ENCODE data around the gene CHIA. TPM values are rescaled to one million over a fixed set of nuclear protein-coding genes. Genes with fewer than 3 reads are reported as not detected.

Gene CHIA
- total RNA-seq, 4 donors from 2014 or later = not detected

DNA sequence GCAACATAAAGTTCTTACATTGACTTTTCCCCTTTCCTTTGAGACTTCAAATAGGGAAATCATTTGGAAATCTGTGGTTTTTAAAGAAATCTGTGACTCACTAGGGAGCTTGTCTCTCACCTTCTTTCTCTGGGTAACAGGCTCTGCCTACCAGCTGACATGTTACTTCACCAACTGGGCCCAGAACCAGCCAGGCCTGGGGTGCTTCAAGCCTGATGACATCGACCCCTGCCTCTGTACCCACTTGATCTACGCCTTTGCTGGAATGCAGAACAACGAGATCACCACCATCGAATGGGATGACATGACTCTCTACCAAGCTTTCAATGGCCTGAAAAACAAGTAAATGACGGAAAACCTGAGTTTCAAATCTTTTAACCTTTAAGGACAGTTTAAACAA is 9.2 kb upstream of the CHIA start:
- H3K4me1 ChIP-seq = no peaks in the 10 kb centered on the region
- WGBS, 2 donors (ENCODE audit: low coverage in 1 of 2) = 83 to 87% methylated on average over 3 to 5 of the region's 5 CpGs
- no peaks in the 10 kb centered on the region for H3K36me3 ChIP-seq
- H3K27me3 ChIP-seq = no peaks in the 10 kb centered on the region
- H3K4me3 ChIP-seq = no peak overlapping the region
- no peak for ATAC-seq
- no peak overlapping the region for H3K27ac ChIP-seq
- peaks cover 0 to 6% (median 0%) of the 10 kb centered on the region in 3 donors for H3K9me3 ChIP-seq
- TF ChIP-seq POLR2A (IDR thresholded peaks at IDR 0.05) = no peak
- TF ChIP-seq EP300 (IDR thresholded peaks at IDR 0.05) = no peak
- no peak for TF ChIP-seq POLR2AphosphoS5 (IDR thresholded peaks at IDR 0.05)
- TF ChIP-seq, protein P1, sequence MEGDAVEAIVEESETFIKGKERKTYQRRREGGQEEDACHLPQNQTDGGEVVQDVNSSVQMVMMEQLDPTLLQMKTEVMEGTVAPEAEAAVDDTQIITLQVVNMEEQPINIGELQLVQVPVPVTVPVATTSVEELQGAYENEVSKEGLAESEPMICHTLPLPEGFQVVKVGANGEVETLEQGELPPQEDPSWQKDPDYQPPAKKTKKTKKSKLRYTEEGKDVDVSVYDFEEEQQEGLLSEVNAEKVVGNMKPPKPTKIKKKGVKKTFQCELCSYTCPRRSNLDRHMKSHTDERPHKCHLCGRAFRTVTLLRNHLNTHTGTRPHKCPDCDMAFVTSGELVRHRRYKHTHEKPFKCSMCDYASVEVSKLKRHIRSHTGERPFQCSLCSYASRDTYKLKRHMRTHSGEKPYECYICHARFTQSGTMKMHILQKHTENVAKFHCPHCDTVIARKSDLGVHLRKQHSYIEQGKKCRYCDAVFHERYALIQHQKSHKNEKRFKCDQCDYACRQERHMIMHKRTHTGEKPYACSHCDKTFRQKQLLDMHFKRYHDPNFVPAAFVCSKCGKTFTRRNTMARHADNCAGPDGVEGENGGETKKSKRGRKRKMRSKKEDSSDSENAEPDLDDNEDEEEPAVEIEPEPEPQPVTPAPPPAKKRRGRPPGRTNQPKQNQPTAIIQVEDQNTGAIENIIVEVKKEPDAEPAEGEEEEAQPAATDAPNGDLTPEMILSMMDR (IDR thresholded peaks at IDR 0.05) = no peak

DNA sequence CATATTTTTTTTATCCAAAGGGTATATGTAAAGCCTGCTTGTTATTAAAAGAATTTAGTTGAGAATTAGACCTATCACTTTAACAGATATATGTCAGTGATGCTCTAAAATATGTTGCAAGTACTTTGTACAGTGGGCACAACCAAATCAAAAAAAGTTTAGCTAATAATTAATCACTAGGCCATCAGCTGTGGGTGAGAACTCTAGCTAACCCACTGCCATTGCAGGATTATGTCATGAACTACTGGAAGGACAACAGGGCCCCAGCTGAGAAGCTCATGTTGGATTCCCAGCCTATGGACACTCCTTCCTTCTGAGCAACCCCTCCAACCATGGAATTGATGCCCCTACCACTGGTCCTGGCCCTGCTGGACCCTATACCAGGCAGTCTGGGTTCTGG is 6.8 kb upstream of the CHIA start:
- no peaks in the 10 kb centered on the region for H3K9me3 ChIP-seq
- H3K27ac ChIP-seq = no peak overlapping the region
- H3K4me1 ChIP-seq = no peaks in the 10 kb centered on the region
- TF ChIP-seq EP300 (IDR thresholded peaks at IDR 0.05) (no peak), POLR2A (IDR thresholded peaks at IDR 0.05) (no peak), POLR2AphosphoS5 (IDR thresholded peaks at IDR 0.05) (no peak)
- TF ChIP-seq, protein P1 (IDR thresholded peaks at IDR 0.05) = no peak
- H3K36me3 ChIP-seq = no peaks in the 10 kb centered on the region
- no peak for ATAC-seq
- no peaks in the 10 kb centered on the region for H3K27me3 ChIP-seq
- no peak overlapping the region for H3K4me3 ChIP-seq

DNA sequence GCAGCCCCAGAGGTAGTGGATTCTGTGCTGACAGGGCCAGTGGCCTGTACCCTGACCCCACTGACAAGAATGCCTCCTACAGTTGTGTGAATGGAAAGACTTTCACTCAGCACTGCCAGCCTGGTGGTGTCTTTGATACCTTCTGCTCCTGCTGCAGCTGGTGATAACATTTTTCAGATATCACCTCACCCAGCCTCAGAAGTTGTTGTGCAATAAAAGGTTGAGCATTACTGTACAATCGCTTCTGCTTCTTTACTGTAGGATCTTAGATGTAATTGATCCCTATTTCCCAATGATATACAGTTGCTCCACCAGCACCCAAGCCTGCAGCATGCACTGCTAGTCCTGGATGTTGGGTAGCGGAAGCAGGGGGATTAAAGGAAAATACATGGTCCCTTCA is 4.8 kb upstream of the CHIA start:
- Histone ChIP-seq H3K36me3 (no peaks in the 10 kb centered on the region), H3K9me3 (no peaks in the 10 kb centered on the region), H3K4me1 (no peaks in the 10 kb centered on the region), H3K4me3 (no peak overlapping the region), H3K27me3 (no peaks in the 10 kb centered on the region), H3K27ac (no peak overlapping the region)
- 82% methylated on average over 2 of the region's 2 CpGs; no CpG with 5 or more reads in 1 of the 2 donors for WGBS, 2 donors (ENCODE audit: low coverage in 1 of 2)
- no peak for TF ChIP-seq EP300 (IDR thresholded peaks at IDR 0.05)
- TF ChIP-seq POLR2AphosphoS5 (IDR thresholded peaks at IDR 0.05) = no peak
- TF ChIP-seq POLR2A (IDR thresholded peaks at IDR 0.05) = no peak
- TF ChIP-seq, protein P1 (IDR thresholded peaks at IDR 0.05) = no peak
- no peak for ATAC-seq

DNA sequence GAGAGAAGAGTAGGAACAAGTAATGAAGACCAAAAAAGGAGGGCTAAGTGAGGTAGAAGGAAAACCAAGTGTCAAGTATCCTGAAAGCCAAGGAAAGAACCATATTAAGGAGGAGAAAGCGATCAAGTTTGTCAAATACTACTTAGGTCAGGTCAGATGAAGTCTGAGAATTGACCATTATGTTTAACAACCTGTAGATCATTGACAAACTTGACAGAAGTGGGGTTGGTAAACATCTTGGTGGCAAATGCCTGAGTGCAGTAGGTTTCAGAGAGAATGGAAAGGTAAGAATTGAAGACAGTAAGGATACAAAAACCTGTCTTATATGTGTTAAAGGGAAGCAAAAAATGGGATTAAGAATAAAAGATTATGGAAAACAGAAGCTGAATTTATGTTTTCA is 3.7 kb upstream of the CHIA start:
- ATAC-seq = no peak
- H3K36me3 ChIP-seq = no peaks in the 10 kb centered on the region
- no peak overlapping the region for H3K4me3 ChIP-seq
- H3K27me3 ChIP-seq = no peaks in the 10 kb centered on the region
- no peak overlapping the region for H3K27ac ChIP-seq
- H3K4me1 ChIP-seq = no peaks in the 10 kb centered on the region
- WGBS, 2 donors (ENCODE audit: low coverage in 1 of 2) = 0% methylated on average over 1 of the region's 1 CpG
- no peaks in the 10 kb centered on the region for H3K9me3 ChIP-seq
- TF ChIP-seq, protein P1 (IDR thresholded peaks at IDR 0.05) = no peak
- TF ChIP-seq POLR2AphosphoS5 (IDR thresholded peaks at IDR 0.05) (no peak), POLR2A (IDR thresholded peaks at IDR 0.05) (no peak), EP300 (IDR thresholded peaks at IDR 0.05) (no peak)

DNA sequence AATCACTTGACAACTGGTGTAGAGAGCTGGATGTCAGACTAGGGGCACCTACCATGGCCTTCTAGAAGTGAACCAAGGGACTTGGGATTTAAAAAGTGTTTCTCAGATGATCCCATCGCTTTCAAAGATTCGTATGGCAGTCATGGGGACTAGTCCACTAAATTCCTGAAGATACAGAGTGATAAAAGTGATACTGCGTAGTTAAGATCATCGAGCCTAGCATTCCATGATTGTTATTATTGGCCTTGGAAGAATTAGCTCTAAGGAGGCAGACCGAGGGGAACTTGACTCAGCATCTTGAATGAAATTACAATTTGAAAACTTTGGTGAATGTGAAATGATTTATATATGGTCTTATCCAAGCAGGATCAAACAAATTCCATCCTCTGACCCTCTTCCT is 1.3 kb upstream of the CHIA start:
- no peak for ATAC-seq
- no peaks in the 10 kb centered on the region for H3K4me1 ChIP-seq
- TF ChIP-seq, protein P1 (IDR thresholded peaks at IDR 0.05) = no peak
- TF ChIP-seq POLR2A (IDR thresholded peaks at IDR 0.05) (no peak), POLR2AphosphoS5 (IDR thresholded peaks at IDR 0.05) (no peak), EP300 (IDR thresholded peaks at IDR 0.05) (no peak)
- no peak overlapping the region for H3K4me3 ChIP-seq
- no peak overlapping the region for H3K27ac ChIP-seq
- no peaks in the 10 kb centered on the region for H3K36me3 ChIP-seq
- no peaks in the 10 kb centered on the region for H3K9me3 ChIP-seq
- 29 to 55% methylated on average over 1 to 4 of the region's 5 CpGs for WGBS, 2 donors (ENCODE audit: low coverage in 1 of 2)
- no peaks in the 10 kb centered on the region for H3K27me3 ChIP-seq

Measured in gastroesophageal sphincter (tissue), 4 donors.